GM12892 (cell line): ENCODE results near the gene R3HDM2. TPM values are rescaled to one million over a fixed set of nuclear protein-coding genes. Genes with fewer than 3 reads are reported as not detected.

Source experiments
- DNase-seq: peaks from one replicate; pipeline ENCODE4 v3.0.0; 2011; ENCODE audit not compliant: insufficient read length
- FAIRE-seq: peaks from 2 replicates; lab custom pipeline; 2011; peaks lifted over from hg19 to GRCh38; lab: Jason Lieb, UNC
- POLR2A ChIP-seq: IDR thresholded peaks from 2 replicates; pipeline ENCODE4 v1.6.1; 2011; ENCODE audit warnings: low read depth, low read length, control low read depth
- POLR2AphosphoS5 ChIP-seq: IDR thresholded peaks from 2 replicates; pipeline ENCODE4 v1.6.1; 2011; ENCODE audit warnings: low read depth, low read length, control low read depth
- TAF1 ChIP-seq: IDR thresholded peaks from 2 replicates; pipeline ENCODE4 v1.6.1; 2011; ENCODE audit warnings: low read depth, mild to moderate bottlenecking, control low read depth, low read length, borderline replicate concordance
- polyA plus RNA-seq: library from polyadenylated mRNA; unstranded; fragments of >200 nt; gene quantifications from one replicate; pipeline ENCODE4 v1.2.1, GENCODE V29; 2012; ENCODE audit warnings: missing spikeins, inconsistent platforms; ENCODE audit not compliant: missing spikeins

R3HDM2 gene
- 21.1 TPM for polyA plus RNA-seq

- TF ChIP-seq POLR2AphosphoS5 (peak; percentile 92), TAF1 (0 out of 2 replicates have a peak, but pooled peaks have one; percentile 46), POLR2A (peak; percentile 91)
- peak; percentile 93 for DNase-seq
- FAIRE-seq = peak; percentile 99
These were observed at the start of gene R3HDM2 for GRCh38 chr12:57430931-57431566. Gene R3HDM2, minus strand, starts transcription at chr12:57431043. Its CDS starts 120,615 bp downstream, at chr12:57310428.

- TF ChIP-seq POLR2AphosphoS5 (no peak; the same call in 1 of the 2 replicates), POLR2A (peak; percentile 58)
- no peak for DNase-seq
- peak; percentile 88 for FAIRE-seq
These were observed 48.7 kb upstream of the R3HDM2 start, which contains the start of gene ARHGAP9 for GRCh38 chr12:57479376-57480115. Gene ARHGAP9, minus strand, starts transcription at chr12:57479866. Its CDS starts 460 bp downstream, at chr12:57479406.

DNA sequence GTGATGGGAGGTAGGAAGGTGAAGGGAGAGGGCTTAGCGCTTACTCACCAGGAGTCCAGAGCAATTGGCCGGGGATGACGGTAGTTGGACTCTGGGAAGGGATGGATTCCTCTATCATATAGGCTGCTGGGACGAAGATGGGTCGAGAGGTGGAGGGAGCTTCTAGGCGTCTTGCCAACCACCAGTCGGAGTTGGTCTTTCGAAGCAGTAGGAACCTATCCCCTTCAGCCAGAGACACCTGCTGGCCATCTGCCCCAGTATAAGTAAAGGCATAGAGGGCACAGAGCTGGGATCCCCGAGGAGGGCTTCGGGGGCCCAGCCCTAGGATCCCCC lies 48.2 kb upstream of the R3HDM2 start:
- DNase-seq (no peak), FAIRE-seq (peak; percentile 78)
- no peak for TF ChIP-seq POLR2AphosphoS5
- TF ChIP-seq POLR2A = no peak
- no peak for TF ChIP-seq TAF1

DNA sequence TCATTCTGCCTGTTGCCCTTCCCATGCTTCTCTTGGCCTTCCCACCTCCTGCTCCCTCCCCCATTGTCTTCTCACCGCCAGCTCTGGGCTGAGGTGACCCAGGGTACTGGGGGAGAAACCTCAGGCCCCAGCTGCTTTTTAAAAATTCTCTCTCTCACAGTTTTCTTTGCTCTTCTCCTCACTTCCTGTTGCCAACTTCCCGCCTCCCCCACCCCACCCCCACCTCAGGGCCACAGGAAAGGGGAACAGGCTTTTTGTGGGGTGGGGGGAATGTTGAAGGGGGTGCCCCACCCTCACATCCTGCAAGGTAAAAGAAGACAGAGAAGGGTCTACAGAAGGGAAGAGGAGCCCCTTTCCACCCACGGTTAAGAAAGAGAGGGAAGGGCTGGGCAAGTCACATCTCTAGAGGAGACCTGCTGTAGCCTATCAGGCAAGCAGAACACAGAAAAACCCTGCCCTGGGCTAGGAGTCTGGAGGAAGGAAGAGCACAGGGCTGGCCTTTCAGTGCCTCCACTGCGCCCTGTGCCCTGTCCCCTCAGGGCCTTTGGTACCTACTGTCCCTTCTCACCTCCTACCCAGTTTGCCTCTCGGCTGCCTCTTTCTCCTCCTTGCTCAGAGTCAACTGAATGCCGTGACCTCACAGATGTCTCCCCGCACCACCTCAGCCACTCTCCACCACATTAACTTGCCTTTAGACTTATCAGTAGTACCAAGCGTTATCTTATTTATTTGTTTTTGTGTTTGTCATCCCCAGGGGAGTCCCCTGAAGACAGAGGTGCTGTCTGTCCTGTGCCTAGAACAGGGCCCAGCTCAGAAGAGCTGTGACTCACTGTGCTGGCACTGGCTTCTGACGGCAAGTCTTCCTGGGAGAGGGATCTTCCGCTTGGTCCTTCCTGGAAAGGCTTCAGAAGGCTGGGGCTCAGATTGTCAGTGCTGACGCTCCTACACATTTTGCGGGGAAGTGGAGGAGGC lies 47.2 kb upstream of the R3HDM2 start:
- DNase-seq = peak; percentile 55
- FAIRE-seq = peak; percentile 89
- peak; percentile 78 for TF ChIP-seq POLR2AphosphoS5
- TF ChIP-seq TAF1 = no peak
- peak; percentile 58; the same call in 1 of the 2 replicates for TF ChIP-seq POLR2A

DNA sequence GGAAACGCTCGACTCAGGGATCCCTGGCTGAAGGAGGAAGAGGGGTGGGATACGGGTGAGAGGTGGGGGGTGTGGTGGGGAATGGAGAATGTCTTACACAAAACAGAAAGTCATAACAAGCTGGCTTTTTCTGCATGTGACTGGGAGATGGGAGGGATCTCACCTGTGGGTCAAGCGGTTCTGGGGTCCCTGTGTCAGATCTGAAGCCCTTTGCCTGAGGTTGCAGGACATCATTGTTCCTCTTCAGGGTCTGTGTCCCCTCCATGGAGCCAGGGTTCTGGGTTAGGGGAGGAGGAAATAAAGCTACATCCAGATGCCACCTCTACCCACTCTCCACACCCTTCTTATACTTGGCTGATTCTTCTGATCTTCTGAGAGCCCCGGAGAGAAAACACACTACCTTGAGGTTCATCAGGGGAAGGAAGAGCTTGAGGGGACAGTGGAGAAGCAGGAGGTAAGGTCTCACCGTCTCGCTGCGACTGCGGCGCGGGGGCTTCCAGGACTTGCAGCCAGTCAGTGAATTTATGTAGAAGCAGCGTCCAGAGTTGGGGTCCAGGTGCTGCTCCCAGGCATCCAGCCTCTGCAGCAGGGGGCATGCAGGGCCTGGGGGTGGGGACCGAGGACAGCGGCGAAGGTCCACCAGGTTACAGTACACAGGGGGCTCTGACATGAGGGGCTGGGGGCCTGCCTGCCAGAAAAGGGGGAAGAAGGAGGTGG lies 46.3 kb upstream of the R3HDM2 start:
- DNase-seq (no peak), FAIRE-seq (peak; percentile 58)
- no peak for TF ChIP-seq TAF1

- DNase-seq (peak; percentile 83), FAIRE-seq (peak; percentile 99)
- TF ChIP-seq POLR2A = peak; percentile 54
- no peak for TF ChIP-seq TAF1
- peak; percentile 45; the same call in 1 of the 2 replicates for TF ChIP-seq POLR2AphosphoS5
These were observed 45.5 kb upstream of the R3HDM2 start for GRCh38 chr12:57476162-57476992.

- DNase-seq = no peak
- TF ChIP-seq POLR2A (no peak), POLR2AphosphoS5 (no peak), TAF1 (no peak)
- no peak for FAIRE-seq
These were observed 44.7 kb upstream of the R3HDM2 start for GRCh38 chr12:57475271-57476161.

DNA sequence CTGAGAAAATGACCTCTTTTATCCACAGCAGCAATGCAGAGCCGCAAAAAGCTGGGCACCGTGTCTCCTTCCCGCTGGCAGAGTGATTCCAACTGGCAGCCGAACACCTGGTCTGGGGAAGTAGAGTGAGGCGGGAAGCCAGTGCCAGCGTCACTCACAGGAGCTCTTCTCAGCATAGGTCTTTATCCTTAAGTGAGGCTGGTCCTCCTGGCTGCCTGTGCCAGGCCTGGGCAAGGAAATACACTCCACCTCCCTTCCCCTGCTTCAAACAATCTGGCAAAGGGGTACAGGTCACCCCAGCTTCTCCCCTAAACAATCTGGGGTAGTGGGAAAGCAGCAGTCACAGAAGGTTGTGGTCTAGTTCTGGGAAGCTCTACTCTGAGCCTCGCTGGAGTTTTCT lies 44.0 kb upstream of the R3HDM2 start:
- DNase-seq (no peak), FAIRE-seq (no peak)
- no peak for TF ChIP-seq POLR2AphosphoS5
- TF ChIP-seq TAF1 = no peak
- no peak for TF ChIP-seq POLR2A

GRCh38 chr12:57474430-57474829 lies 43.6 kb upstream of the R3HDM2 start:
- TF ChIP-seq POLR2AphosphoS5 = no peak
- TF ChIP-seq TAF1 = no peak
- no peak for TF ChIP-seq POLR2A
- no peak for FAIRE-seq
- DNase-seq = no peak
